ENCODE results near the gene SORBS2. TPM values are rescaled to one million over a fixed set of nuclear protein-coding genes. Genes with fewer than 3 reads are reported as not detected.

The SORBS2 gene
- total RNA-seq, 2 donors from 2014 or later, result 7.0 to 13.8 TPM

GRCh38 chr4:185654311-185654710 lies 157.7 kb downstream of the SORBS2 start:
- no peak for TF ChIP-seq CTCF (conservative IDR thresholded peaks at IDR 0.05)
- H3K4me1 ChIP-seq (ENCODE audit: control insufficient read depth, insufficient read depth, low read length), result peaks cover 22% of the 10 kb centered on the region
- H3K36me3 ChIP-seq (ENCODE audit: control insufficient read depth, insufficient read depth, low read length), result no peaks in the 10 kb centered on the region
- no peak overlapping the region for H3K27ac ChIP-seq (ENCODE audit: low read depth, low read length)
- no peaks in the 10 kb centered on the region for H3K27me3 ChIP-seq (ENCODE audit: control insufficient read depth, insufficient read depth, low read length, poor library complexity, severe bottlenecking)
- H3K9me3 ChIP-seq (ENCODE audit: control insufficient read depth, low read length), result no peaks in the 10 kb centered on the region
- 89 to 95% methylated on average over 3 of the region's 3 CpGs for WGBS, 2 experiments (ENCODE audit: insufficient coverage in 1 of 2, insufficient read length in 1 of 2)
- Mint-ChIP-seq H3K9me3 (no peaks in the 10 kb centered on the region), H3K27ac (no peak overlapping the region), H3K36me3 (ENCODE audit: low read depth) (no peaks in the 10 kb centered on the region), H3K4me1 (peaks cover 57% of the 10 kb centered on the region), H3K27me3 (ENCODE audit: insufficient read depth) (peaks cover 29% of the 10 kb centered on the region), H3K4me3 (no peak overlapping the region)
- H3K9ac ChIP-seq (ENCODE audit: extremely low read depth, low read length, poor library complexity, severe bottlenecking), result no peak overlapping the region
- DNase-seq, result no peak
- H3K4me3 ChIP-seq (ENCODE audit: low read length), result no peak overlapping the region

GRCh38 chr4:185651851-185652250 lies 160.1 kb downstream of the SORBS2 start:
- Mint-ChIP-seq H3K36me3 (ENCODE audit: low read depth) (no peaks in the 10 kb centered on the region), H3K4me1 (peaks cover 46% of the 10 kb centered on the region), H3K9me3 (no peaks in the 10 kb centered on the region), H3K27me3 (ENCODE audit: insufficient read depth) (peaks cover 31% of the 10 kb centered on the region), H3K4me3 (no peak overlapping the region), H3K27ac (peak overlapping the region; percentile 53)
- DNase-seq, result no peak
- Histone ChIP-seq H3K4me1 (ENCODE audit: control insufficient read depth, insufficient read depth, low read length) (peaks cover 16% of the 10 kb centered on the region), H3K36me3 (ENCODE audit: control insufficient read depth, insufficient read depth, low read length) (no peaks in the 10 kb centered on the region), H3K27me3 (ENCODE audit: control insufficient read depth, insufficient read depth, low read length, poor library complexity, severe bottlenecking) (no peaks in the 10 kb centered on the region), H3K9me3 (ENCODE audit: control insufficient read depth, low read length) (no peaks in the 10 kb centered on the region), H3K9ac (ENCODE audit: extremely low read depth, low read length, poor library complexity, severe bottlenecking) (no peak overlapping the region), H3K27ac (ENCODE audit: low read depth, low read length) (no peak overlapping the region), H3K4me3 (ENCODE audit: low read length) (no peak overlapping the region)
- 80 to 85% methylated on average over 6 to 7 of the region's 7 CpGs for WGBS, 2 experiments (ENCODE audit: insufficient coverage in 1 of 2, insufficient read length in 1 of 2)
- peak; percentile 33 for TF ChIP-seq CTCF (conservative IDR thresholded peaks at IDR 0.05)

GRCh38 chr4:185651137-185651677 lies 160.8 kb downstream of the SORBS2 start:
- peak overlapping the region; percentile 17 for H3K27ac Mint-ChIP-seq
- Histone ChIP-seq H3K4me1 (ENCODE audit: control insufficient read depth, insufficient read depth, low read length) (peaks cover 10% of the 10 kb centered on the region), H3K9ac (ENCODE audit: extremely low read depth, low read length, poor library complexity, severe bottlenecking) (no peak overlapping the region), H3K4me3 (ENCODE audit: low read length) (peak overlapping the region; percentile 48), H3K36me3 (ENCODE audit: control insufficient read depth, insufficient read depth, low read length) (no peaks in the 10 kb centered on the region), H3K9me3 (ENCODE audit: control insufficient read depth, low read length) (no peaks in the 10 kb centered on the region), H3K27me3 (ENCODE audit: control insufficient read depth, insufficient read depth, low read length, poor library complexity, severe bottlenecking) (no peaks in the 10 kb centered on the region), H3K27ac (ENCODE audit: low read depth, low read length) (no peak overlapping the region)
- no peaks in the 10 kb centered on the region for H3K9me3 Mint-ChIP-seq
- DNase-seq, result peak; percentile 64
- H3K27me3 Mint-ChIP-seq (ENCODE audit: insufficient read depth), result peaks cover 29% of the 10 kb centered on the region
- peak; percentile 56 for TF ChIP-seq CTCF (conservative IDR thresholded peaks at IDR 0.05)
- 47 to 84% methylated on average over 4 to 5 of the region's 5 CpGs for WGBS, 2 experiments (ENCODE audit: insufficient coverage in 1 of 2, insufficient read length in 1 of 2)
- H3K4me1 Mint-ChIP-seq, result peaks cover 40% of the 10 kb centered on the region
- H3K4me3 Mint-ChIP-seq, result peak overlapping the region; percentile 33
- no peaks in the 10 kb centered on the region for H3K36me3 Mint-ChIP-seq (ENCODE audit: low read depth)

Data from endodermal cell (in vitro differentiated cells).